ENCODE results near the gene DBNDD1.

DNA sequence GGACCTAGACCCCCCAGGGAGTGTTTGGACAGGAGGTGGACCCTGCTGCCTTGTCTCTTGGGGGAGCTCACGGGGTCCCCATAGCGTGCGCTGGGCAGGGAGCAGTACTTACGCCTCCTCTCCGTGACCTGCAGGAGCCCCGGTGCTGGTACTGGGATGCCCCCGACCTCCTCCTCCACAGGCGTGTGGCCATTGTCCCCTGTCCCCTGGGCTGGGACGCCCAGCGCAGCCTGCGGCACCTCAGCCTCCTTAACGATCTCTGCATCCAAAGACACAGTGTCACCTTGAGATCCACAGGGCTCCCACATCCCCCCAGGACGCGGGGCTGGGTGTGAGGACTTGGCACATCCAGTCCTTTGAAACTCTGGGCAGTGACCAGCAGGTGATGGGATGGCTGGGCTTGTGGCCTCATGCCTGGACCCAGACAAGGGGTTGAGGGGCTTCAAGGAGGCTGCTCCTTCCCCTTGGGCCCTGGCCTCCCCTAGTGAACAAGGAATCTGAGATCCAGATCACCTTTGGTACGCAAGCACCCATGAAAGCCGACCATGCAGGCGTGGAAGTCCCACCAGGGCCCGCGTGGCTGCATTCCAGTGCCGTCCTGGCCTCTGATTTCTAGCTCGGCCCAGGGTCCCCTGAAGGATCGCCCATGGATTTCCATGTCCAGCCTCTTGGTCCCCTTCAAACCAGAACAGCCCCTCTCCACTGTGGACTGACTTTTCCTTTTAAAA is 9.9 kb downstream of the DBNDD1 start:
- TF ChIP-seq ZNF274 (IDR thresholded peaks at IDR 0.05; ENCODE audit: low read depth, low read length) (no peak), YY1 (IDR thresholded peaks at IDR 0.05; ENCODE audit: insufficient read depth, insufficient read length) (no peak), SUZ12 (IDR thresholded peaks at IDR 0.05; ENCODE audit: extremely low read depth, insufficient read depth, insufficient read length) (no peak)
